Liver (tissue), 3 donors: Measurements from ENCODE around the gene HACD2.

Experiments used
- ATF3 ChIP-seq: IDR thresholded peaks from 2 replicates; pipeline ENCODE4 v1.6.1; 2016; ENCODE audit warnings: antibody characterized with exemption
- CTCF ChIP-seq: fragments of 150-350 bp; IDR thresholded peaks from 2 replicates; pipeline ENCODE4 v1.5.1; 2017; ENCODE audit warnings: improper control_type of control experiment, low read depth, low read length; ENCODE audit not compliant: missing input control
- EGR1 ChIP-seq, 2 donors: IDR thresholded peaks; 2 replicates each; pipeline ENCODE4 v1.6.1; 2016 to 2018; ENCODE audit warnings: antibody characterized with exemption in 2 of 2, low read depth in 2 of 2
- GABPA ChIP-seq, 2 donors: IDR thresholded peaks in 1 of 2; conservative IDR thresholded peaks in 1 of 2; 2 replicates each; pipeline ENCODE4 v1.6.1; 2016; ENCODE audit warnings: antibody characterized with exemption in 2 of 2, mild to moderate bottlenecking in 1 of 2, moderate library complexity in 1 of 2
- JUND ChIP-seq, 2 donors: IDR thresholded peaks; 2 replicates each; pipeline ENCODE4 v1.6.1; 2016; ENCODE audit warnings: antibody characterized with exemption in 2 of 2
- NR2F2 ChIP-seq: IDR thresholded peaks from 2 replicates; pipeline ENCODE4 v1.6.1; 2016; ENCODE audit warnings: antibody characterized with exemption
- RAD21 ChIP-seq, 2 donors: IDR thresholded peaks; 2 replicates each; pipeline ENCODE4 v1.6.1; 2016; ENCODE audit warnings: antibody characterized with exemption in 2 of 2, mild to moderate bottlenecking in 2 of 2
- SP1 ChIP-seq: IDR thresholded peaks from 2 replicates; pipeline ENCODE4 v1.6.1; 2018; ENCODE audit warnings: antibody characterized with exemption, mild to moderate bottlenecking
- TAF1 ChIP-seq: conservative IDR thresholded peaks from 2 replicates; pipeline ENCODE4 v1.6.1; 2016; ENCODE audit warnings: antibody characterized with exemption, mild to moderate bottlenecking
- YY1 ChIP-seq: IDR thresholded peaks from 2 replicates; pipeline ENCODE4 v1.6.1; 2016; ENCODE audit warnings: antibody characterized with exemption, mild to moderate bottlenecking
- TF ChIP-seq, protein P1 (sequence below): IDR thresholded peaks from 2 replicates; pipeline ENCODE4 v1.6.1; 2016; ENCODE audit warnings: antibody characterized with exemption
- donor health status: healthy.
- donor health status: healthy.

- TF ChIP-seq CTCF = no peak
- peak in 1 of 2 donors; percentile 24 for TF ChIP-seq JUND (IDR thresholded peaks at IDR 0.05)
- TF ChIP-seq RAD21 (IDR thresholded peaks at IDR 0.05) = peak in 1 of 2 donors; percentile 11
- no peak for TF ChIP-seq TAF1
- TF ChIP-seq ATF3 = no peak
- no peak for TF ChIP-seq YY1
- TF ChIP-seq, protein P1, sequence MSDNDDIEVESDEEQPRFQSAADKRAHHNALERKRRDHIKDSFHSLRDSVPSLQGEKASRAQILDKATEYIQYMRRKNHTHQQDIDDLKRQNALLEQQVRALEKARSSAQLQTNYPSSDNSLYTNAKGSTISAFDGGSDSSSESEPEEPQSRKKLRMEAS = no peak
- TF ChIP-seq EGR1 (IDR thresholded peaks at IDR 0.05; ENCODE audit: low read depth in 2 of 2) = no peak
- peak; percentile 36 for TF ChIP-seq SP1
- no peak for TF ChIP-seq NR2F2
- no peak for TF ChIP-seq GABPA (IDR thresholded peaks at IDR 0.05 in 1 of 2, conservative IDR thresholded peaks at IDR 0.05 in 1 of 2)
Observed at GRCh38 chr3:123613543-123613942, 28.7 kb upstream of the HACD2 start.
